Fibroblast of skin of right quadriceps (primary cell): ENCODE results near the gene POP7.
"Not testable (repeated sequence)": the region's sequence is repeated elsewhere in the genome, so short reads cannot be mapped to it uniquely, and the experiment has no call there.

Experiments
- DNase-seq: peaks from one replicate; pipeline ENCODE4 v3.0.0-alpha.2; 2013

Gene POP7

DNA sequence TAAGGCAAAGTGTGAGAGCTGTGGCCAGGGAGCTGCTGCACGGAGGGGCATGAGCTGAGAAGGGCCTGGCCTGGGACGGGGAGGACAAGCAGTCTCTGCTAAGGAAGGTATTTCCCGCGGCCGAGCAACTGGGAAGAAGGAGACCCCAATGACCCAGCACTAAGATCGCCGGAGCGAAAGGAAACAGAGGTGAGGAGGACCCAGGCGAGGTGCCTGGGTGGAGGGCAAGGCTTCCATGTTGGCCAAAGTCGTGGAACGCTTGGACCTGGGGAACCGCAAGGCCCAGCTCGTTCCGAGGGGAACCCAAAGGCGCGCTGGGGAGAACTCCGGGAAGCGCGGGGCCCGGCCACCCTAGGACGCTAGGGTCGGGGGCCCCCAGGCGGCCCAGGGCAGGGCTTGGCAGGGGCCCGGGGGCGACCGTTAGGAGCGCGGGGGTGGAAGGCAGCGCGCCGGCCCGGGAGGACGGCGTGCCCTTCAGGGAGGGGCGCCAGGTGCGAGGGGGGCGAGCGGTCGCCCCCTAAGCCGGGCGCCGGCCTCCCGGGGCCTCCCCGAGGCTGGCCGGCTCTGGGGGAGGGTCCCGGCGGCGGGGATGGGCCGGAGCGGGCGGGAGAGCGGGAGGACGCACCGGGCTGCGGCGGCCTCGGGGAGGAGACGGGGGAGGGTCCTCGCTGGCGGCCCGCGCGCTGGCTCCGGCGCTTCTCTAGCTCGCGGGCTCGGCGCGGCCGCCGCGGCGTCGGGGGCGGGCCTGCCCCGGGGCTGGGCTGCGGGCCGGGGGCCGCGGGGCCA is 12.4 kb upstream of the POP7 start:
- no peak for DNase-seq

DNA sequence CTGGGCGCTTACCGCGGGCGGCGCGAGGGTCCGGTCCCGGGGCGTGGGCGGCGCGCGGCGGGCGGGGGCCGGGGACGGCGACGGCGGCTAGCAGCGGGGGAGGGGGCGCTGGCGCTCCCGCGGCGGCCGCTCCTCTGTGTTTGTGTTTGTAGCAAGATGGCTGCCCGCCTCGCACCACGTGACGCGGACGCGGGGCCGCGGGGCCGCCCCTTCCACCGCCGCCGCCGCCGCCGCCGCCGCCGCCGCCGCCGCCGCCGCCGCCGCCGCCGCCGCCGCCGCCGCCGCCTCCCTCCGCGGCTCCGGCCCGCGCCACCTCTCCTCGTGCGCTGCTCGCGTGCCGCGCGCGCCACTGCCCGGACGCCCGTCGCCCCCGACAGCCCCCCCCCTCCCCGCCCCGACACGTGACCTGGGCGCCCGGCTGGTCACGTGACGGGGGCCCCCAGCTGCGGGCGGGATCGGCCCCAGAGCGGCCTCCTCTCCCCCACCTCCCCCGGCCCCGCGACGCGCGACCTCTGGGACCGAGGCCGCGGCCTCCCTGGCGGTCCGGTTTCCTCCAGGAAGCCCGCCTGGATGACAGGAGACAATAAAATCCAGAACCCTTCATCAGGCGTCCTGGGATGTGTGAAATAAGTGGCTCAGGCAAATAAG is 11.7 kb upstream of the POP7 start, which contains the start of gene GIGYF1:
GIGYF1 (minus strand) TSS at position 153 of the 648 bp plus-strand sequence. CDS start 6,012 bp downstream, outside the sequence.
- DNase-seq = peak; percentile 62

DNA sequence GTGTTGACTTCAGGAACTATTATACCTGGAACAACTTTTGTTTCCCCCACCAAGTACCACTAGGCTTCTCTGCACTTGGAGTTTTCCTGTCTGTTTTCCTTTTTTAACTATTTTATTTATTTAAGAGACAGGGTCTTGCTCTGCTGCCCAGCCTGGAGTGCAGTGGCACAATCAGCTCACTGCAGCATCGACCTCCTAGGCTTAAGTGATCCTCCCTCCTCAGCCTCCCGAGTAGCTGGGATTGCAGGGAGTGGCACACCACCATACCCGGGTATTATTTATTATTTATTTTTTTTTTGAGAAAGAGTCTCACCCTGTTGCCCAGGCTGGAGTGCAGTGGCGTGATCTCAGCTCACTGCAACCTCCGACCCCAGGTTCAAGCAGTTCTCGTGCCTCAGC is 9.8 kb upstream of the POP7 start:
- no peak for DNase-seq

DNA sequence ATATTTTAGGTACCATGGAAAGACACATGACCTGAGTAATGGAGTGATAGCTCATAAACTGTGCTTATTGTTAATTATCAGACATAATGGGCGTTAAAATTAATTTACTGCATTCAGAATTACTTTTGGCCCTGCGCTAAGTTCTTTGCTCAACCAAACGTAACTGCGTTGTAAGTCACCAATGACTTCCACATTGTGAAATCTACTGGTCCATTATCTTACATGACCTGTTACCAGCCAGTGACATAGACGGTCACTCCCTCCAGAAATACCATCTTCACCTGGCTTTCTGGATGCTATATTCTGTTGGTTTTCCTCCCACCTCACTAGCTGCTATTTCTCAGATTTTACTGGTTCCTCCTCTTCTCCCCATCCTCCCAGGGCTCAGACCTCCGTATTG is 6.9 kb upstream of the POP7 start:
- no peak for DNase-seq

DNA sequence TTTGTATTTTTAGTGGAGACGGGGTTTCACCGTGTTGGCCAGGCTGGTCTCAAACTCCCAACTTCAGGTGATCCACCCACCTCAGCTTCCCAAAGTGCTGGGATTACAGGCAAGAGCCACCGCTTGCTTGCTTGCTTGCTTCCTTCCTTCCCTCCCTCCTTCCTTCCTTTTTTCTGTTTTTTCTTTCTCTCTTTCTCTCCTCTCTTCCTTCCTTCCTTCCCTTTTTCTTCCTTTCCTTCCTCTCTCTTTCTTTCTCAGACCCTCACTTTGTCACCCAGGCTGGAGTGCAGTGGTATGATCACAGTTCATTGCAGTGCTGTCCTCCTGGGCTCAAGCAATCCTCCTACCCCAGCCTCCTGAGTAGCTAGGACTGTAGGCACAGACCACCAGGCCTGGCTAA is 4.8 kb upstream of the POP7 start:
- not testable (repeated sequence) for DNase-seq

DNA sequence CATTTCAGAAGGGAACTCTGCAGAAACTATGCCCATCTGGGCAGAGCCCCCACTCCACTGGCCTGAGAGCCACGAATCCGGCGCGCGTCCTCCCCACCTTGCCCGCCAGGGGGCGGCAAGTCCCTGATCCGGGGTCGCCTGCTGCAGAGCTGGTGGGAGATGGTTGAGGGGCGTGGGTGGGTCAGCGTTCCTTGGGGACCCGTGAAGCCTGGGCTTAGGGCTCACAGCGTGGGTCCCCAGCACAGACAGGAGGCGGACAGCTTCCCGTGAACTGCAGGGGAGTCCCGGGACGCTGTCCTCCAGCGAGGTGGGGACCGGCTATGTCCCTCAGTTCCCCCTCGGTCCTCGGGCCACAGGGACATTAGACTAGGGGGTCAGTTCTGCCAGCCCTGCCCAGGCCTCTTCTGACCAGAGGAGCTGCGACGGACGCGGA is 585 bp upstream of the POP7 start:
- peak; percentile 68 for DNase-seq

DNA sequence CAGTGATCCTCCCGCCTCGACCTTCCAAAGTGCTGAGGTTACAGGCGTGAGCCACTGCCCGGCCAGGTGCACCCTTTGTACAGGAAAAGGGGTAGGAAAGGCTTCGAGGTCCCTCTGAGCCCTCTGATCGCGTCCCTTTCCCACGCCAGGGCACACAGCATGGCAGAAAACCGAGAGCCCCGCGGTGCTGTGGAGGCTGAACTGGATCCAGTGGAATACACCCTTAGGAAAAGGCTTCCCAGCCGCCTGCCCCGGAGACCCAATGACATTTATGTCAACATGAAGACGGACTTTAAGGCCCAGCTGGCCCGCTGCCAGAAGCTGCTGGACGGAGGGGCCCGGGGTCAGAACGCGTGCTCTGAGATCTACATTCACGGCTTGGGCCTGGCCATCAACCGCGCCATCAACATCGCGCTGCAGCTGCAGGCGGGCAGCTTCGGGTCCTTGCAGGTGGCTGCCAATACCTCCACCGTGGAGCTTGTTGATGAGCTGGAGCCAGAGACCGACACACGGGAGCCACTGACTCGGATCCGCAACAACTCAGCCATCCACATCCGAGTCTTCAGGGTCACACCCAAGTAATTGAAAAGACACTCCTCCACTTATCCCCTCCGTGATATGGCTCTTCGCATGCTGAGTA is 871 bp downstream of the POP7 start:
- DNase-seq = no peak

DNA sequence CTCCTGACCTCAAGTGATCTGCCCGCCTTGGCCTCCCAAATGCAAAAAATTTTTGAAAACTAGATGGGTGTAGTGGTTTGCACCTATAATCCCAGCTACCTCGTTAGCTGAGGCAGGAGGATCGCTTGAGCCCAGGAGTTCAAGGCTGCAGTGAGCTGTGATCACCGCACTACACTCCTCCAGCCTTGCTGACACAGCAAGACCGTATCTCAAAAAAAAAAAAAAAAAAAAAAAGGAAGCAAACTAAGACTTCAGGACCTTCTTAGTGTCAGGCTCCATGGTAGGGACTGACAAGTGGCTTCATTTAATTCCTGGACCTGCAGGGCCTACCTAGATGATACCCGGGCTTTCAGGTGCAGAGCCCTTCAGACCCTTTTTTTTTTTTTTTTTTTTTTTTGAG is 2.5 kb downstream of the POP7 start:
- DNase-seq = no peak

DNA sequence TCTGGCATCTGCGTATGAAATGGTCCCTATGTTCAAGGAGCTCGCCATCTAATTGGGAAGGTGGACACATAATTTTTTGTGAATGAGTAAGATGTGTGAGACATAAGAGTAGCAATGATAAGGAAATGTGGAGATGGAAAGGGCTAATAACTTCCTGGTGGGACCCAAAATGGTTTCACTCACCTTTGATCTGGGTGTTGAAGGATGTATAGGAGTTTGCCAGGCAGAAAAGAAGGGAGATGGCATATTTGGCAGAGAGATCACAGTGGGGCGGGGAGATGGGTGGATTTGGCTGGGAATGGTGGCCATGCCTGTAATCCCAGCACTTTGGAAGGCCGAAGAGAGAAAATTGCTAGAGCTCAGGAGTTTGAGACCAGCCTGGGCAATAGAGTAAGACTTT is 4.5 kb downstream of the POP7 start:
- DNase-seq = no peak

DNA sequence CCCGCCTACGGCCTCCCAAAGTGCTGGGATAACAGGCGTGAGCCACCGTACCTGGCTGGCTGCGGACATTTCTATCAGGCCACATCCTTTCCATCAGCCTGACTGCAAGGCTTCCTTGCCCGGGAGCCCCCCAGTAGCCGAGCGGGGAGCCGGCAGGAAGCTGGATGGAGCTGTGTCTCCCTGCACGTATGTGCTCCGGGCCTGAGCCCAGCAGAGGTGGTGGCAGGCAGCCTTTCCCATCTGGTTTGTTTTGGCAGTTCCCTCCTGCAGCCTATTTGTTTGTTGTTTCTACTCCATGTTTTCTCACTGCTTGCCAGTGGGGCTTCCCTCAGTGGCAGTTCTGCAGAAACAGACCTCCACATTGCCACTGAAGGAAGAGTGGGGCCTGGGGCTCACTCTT is 5.4 kb downstream of the POP7 start:
- DNase-seq = no peak

DNA sequence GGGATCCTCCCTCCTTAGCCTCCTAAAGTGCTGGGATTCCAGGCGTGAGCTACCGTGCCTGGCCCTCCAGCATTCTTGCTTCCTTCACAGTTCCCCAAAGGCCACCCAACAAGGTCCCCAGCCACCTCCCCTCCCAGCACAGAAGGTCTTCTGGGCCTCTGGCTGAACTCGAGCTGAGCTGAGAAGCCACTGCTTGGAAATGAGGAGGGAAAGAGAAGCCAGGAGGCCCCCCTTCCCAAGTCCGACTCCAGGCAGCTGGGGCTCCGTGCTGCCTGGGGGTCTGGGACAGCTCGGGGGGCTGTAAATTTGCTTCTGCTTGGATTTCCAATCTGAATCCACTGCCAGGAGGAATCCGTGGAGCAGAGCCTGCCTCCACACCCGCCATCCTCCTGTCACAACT is 8.8 kb downstream of the POP7 start:
- DNase-seq = no peak

DNA sequence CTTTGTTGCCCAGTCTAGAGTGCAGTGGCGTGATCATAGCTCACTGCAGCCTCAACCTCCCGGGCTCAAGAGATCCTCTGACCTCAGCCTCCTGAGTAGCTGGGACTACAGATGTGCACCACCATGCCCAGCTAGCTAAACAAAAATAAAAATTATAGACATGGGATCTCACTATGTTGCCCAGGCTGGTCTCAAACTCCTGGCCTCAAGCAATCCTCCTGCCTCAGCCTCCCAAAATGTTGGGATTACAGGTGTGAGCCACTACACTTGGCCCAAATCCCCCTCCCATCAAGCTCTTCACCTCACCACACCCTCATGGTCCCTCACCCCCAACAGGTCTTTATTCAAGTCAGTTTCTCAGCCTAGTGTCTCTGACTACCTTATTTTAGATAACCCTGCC is 11.2 kb downstream of the POP7 start:
- DNase-seq = not testable (repeated sequence)

DNA sequence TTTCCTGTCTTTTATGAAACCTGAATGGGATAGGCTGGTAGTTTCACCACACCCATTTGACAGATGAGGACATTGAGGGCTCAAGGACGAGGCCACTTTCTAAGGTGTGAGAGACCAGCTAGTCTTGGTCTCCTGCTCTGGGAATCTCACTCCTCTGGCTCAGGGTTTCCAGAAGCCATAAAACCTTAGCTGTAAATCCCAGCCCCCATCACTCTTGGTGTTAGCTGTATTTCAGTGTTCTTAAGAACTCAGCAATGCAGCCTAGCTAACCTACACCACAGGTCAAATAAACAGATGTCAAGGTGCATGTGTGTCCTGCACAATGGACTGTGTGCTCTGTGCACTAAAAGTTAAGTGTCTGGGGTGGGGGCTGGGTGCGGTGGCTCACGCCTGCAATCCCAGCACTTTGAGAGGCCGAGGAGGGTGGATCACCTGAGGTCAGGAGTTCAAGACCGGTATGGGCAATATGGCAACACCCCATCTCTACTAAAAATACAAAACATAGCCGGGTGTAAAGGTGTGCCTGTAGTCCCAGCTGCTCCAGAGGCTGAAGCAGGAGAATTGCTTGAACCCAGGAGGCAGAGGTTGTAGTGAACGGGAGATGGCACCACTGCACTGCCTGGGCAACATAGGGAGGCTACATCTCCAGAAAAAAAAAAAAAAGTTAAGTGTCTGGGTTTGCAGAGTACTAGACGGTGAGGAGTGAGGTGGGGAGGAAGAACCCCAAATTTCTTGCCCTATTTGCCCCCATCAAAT is 13.8 kb downstream of the POP7 start:
- peak; percentile 49 for DNase-seq

DNA sequence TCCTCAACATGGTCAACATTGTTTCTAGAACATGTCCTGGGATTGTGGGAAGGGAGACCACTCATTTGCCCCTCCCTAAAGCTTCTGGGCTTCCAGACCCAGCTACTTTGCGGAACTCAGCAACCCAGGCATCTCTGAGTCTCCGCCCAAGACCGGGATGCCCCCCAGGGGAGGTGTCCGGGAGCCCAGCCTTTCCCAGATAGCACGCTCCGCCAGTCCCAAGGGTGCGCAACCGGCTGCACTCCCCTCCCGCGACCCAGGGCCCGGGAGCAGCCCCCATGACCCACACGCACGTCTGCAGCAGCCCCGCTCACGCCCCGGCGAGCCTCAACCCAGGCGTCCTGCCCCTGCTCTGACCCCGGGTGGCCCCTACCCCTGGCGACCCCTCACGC is 14.4 kb downstream of the POP7 start, which contains the start of gene EPO:
EPO (plus strand) TSS at position 190 of the 392 bp plus-strand sequence. CDS start 513 bp downstream, outside the sequence.
- no peak for DNase-seq

DNA sequence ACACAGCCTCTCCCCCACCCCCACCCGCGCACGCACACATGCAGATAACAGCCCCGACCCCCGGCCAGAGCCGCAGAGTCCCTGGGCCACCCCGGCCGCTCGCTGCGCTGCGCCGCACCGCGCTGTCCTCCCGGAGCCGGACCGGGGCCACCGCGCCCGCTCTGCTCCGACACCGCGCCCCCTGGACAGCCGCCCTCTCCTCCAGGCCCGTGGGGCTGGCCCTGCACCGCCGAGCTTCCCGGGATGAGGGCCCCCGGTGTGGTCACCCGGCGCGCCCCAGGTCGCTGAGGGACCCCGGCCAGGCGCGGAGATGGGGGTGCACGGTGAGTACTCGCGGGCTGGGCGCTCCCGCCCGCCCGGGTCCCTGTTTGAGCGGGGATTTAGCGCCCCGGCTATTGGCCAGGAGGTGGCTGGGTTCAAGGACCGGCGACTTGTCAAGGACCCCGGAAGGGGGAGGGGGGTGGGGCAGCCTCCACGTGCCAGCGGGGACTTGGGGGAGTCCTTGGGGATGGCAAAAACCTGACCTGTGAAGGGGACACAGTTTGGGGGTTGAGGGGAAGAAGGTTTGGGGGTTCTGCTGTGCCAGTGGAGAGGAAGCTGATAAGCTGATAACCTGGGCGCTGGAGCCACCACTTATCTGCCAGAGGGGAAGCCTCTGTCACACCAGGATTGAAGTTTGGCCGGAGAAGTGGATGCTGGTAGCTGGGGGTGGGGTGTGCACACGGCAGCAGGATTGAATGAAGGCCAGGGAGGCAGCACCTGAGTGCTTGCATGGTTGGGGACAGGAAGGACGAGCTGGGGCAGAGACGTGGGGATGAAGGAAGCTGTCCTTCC is 15.0 kb downstream of the POP7 start:
- DNase-seq = no peak

DNA sequence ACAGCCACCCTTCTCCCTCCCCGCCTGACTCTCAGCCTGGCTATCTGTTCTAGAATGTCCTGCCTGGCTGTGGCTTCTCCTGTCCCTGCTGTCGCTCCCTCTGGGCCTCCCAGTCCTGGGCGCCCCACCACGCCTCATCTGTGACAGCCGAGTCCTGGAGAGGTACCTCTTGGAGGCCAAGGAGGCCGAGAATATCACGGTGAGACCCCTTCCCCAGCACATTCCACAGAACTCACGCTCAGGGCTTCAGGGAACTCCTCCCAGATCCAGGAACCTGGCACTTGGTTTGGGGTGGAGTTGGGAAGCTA is 15.5 kb downstream of the POP7 start:
- no peak for DNase-seq

DNA sequence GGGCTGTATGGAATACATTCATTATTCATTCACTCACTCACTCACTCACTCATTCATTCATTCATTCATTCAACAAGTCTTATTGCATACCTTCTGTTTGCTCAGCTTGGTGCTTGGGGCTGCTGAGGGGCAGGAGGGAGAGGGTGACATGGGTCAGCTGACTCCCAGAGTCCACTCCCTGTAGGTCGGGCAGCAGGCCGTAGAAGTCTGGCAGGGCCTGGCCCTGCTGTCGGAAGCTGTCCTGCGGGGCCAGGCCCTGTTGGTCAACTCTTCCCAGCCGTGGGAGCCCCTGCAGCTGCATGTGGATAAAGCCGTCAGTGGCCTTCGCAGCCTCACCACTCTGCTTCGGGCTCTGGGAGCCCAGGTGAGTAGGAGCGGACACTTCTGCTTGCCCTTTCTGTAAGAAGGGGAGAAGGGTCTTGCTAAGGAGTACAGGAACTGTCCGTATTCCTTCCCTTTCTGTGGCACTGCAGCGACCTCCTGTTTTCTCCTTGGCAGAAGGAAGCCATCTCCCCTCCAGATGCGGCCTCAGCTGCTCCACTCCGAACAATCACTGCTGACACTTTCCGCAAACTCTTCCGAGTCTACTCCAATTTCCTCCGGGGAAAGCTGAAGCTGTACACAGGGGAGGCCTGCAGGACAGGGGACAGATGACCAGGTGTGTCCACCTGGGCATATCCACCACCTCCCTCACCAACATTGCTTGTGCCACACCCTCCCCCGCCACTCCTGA is 16.7 kb downstream of the POP7 start:
- no peak for DNase-seq

DNA sequence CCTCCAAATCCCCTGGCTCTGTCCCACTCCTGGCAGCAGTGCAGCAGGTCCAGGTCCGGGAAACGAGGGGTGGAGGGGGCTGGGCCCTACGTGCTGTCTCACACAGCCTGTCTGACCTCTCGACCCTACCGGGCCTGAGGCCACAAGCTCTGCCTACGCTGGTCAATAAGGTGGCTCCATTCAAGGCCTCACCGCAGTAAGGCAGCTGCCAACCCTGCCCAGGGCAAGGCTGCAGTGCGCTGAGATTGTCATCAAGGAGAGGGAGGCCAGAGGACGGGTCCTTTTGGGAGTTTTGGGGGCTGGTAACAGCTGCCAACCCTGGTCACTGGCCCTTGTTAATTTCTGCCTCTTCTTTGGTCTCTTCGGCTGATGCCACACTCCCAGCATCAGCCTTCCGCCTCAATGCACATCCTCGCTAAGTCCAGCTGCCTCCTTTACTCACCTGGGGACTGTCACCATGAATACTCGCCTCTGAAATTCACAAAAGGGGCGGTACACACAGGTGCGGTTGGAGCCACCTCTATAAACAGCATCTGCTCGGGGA is 17.9 kb downstream of the POP7 start:
- DNase-seq = peak; percentile 0

DNA sequence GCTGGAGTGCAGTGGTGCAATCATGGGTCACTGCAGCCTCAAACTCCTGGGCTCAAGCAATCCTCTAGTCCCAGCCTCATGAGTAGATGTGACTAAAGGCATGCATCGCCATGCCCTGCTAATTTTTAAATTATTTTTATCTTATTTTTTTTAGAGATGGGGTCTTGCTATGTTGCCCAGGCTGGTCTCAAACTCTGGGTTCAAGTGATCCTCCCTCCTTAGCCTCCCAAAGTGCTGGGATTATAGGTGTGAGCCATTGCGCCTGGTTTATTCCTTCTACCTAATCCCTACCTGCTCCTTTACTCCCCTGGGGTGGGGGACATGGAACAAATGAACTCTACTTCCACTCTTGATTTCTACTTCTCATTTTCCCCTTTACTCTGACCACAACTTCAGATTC is 18.4 kb downstream of the POP7 start:
- peak; percentile 0 for DNase-seq

DNA sequence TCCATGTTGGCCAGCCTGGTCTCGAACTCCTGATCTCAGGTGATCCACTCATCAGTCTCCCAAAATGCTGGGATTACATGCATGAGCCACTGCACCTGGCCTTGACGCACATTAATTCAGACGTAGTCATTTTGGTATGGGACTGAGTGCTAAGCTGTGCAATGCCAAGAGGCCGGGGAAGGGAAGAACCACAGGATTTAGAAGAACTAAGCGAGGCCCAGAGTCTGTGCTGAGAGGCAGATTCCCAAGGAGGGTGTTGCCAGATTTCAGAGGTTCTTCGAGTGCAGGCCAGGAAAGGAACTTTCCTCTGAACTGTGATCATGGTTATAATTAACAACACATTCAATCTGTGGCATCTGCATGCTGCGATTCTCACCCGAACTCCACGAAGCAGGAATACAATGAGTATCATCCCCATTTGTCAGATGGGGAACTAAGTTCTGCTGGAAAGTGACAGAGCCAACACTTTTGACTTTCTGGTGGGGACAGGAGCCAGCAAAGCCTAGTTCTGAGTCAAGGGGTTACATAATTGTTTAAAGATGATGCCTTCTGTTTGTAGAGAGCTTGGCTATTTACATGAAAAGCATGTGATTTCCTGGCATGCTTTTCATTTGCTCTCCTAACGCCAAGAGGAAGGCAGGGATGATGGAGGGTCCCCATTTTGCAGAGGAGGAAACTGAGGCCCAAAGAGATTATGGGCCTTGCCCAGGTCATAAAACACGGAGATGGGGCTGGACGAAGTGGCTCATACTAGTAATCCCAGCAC is 21.3 kb downstream of the POP7 start:
- DNase-seq = peak; percentile 93

DNA sequence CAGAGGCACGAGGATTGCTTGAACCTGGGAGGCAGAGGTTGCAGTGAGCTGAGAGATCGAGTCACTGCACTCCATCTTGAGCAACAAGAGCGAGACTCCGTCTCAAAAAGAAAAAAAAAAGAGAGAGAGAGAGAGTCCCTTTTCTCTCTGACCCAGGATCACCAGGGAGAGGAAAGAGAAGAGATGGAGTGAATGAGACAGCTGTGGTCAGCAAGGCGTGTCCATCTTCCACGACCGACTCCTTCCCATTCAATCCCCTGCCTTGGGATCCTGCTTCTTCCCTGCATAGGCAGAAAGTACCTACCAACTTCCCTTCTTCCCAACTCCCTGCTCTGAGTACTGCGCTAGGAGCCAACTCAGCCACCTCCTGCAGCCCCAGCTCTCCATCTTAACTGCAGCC is 22.3 kb downstream of the POP7 start:
- DNase-seq = no peak
